ACC112 (cell line): Measurements from ENCODE around the gene POMT2.
"Not testable (repeated sequence)": the region's sequence is repeated elsewhere in the genome, so short reads cannot be mapped to it uniquely, and the experiment has no call there.

Experiments used
- H2AFZ ChIP-seq: fragments of 200-600 bp; sonication (generic); one replicate; pipeline ENCODE4 v1.6.0; 2017; ENCODE audit warnings: antibody characterized with exemption, low read length; ENCODE audit not compliant: unreplicated experiment
- H3K27ac ChIP-seq: fragments of 200-600 bp; sonication (generic); 2 replicates; pipeline ENCODE4 v1.5.1; 2014; ENCODE audit warnings: low read depth, mild to moderate bottlenecking, antibody characterized with exemption, low read length, moderate library complexity
- H3K27me3 ChIP-seq: fragments of 200-600 bp; sonication (generic); 2 replicates; pipeline ENCODE4 v1.6.1; 2014; ENCODE audit warnings: mild to moderate bottlenecking, antibody characterized with exemption, low read length, moderate library complexity, mixed read lengths; ENCODE audit not compliant: insufficient read depth
- H3K36me3 ChIP-seq: fragments of 200-600 bp; sonication (generic); 2 replicates; pipeline ENCODE4 v1.6.1; 2016; ENCODE audit warnings: mild to moderate bottlenecking, antibody characterized with exemption, low read length, moderate library complexity, mixed read lengths; ENCODE audit not compliant: insufficient read depth
- H3K4me1 ChIP-seq: fragments of 200-600 bp; sonication (generic); one replicate; pipeline ENCODE4 v1.6.1; 2016; ENCODE audit warnings: low read length, mixed read lengths; ENCODE audit not compliant: insufficient read depth, unreplicated experiment, control insufficient read depth
- H3K4me3 ChIP-seq: fragments of 200-600 bp; sonication (generic); 2 replicates; pipeline ENCODE4 v1.5.1; 2014; ENCODE audit warnings: mild to moderate bottlenecking, low read depth, low read length
- H3K79me2 ChIP-seq: fragments of 200-600 bp; sonication (generic); one replicate; pipeline ENCODE4 v1.6.0; 2016; ENCODE audit warnings: low read length; ENCODE audit not compliant: control insufficient read depth, unreplicated experiment, insufficient read depth

Gene POMT2

GRCh38 chr14:77324289-77324688 is 3.6 kb upstream of the POMT2 start:
- Histone ChIP-seq H2AFZ (no peak overlapping the region), H3K36me3 (no peaks in the 10 kb centered on the region), H3K4me1 (peaks cover 11% of the 10 kb centered on the region), H3K79me2 (peaks cover 4% of the 10 kb centered on the region), H3K4me3 (no peak overlapping the region), H3K27me3 (no peaks in the 10 kb centered on the region), H3K27ac (no peak overlapping the region)

- Histone ChIP-seq H3K79me2 (peaks cover 8% of the 10 kb centered on the region), H3K4me1 (peaks cover 14% of the 10 kb centered on the region), H3K27me3 (no peaks in the 10 kb centered on the region), H3K4me3 (no peak overlapping the region), H2AFZ (no peak overlapping the region), H3K27ac (no peak overlapping the region), H3K36me3 (no peaks in the 10 kb centered on the region)
Measured at GRCh38 chr14:77323571-77323970, 2.9 kb upstream of the POMT2 start.

- Histone ChIP-seq H3K4me3 (no peak overlapping the region), H3K4me1 (peaks cover 14% of the 10 kb centered on the region), H3K27ac (no peak overlapping the region), H3K79me2 (peaks cover 14% of the 10 kb centered on the region), H3K36me3 (no peaks in the 10 kb centered on the region), H2AFZ (no peak overlapping the region), H3K27me3 (no peaks in the 10 kb centered on the region)
Measured at GRCh38 chr14:77322951-77323350, 2.3 kb upstream of the POMT2 start.

GRCh38 chr14:77322250-77322902 is 1.7 kb upstream of the POMT2 start:
- H3K79me2 ChIP-seq: peaks cover 15% of the 10 kb centered on the region
- H3K4me3 ChIP-seq: peak overlapping the region; percentile 93
- peaks cover 14% of the 10 kb centered on the region for H3K4me1 ChIP-seq
- H3K27me3 ChIP-seq: no peaks in the 10 kb centered on the region
- no peaks in the 10 kb centered on the region for H3K36me3 ChIP-seq
- H3K27ac ChIP-seq: peak overlapping the region; percentile 82
- peak overlapping the region; percentile 98 for H2AFZ ChIP-seq

GRCh38 chr14:77319422-77319821 is 1.3 kb downstream of the POMT2 start:
- H3K27me3 ChIP-seq: no peaks in the 10 kb centered on the region
- H3K27ac ChIP-seq: no peak overlapping the region
- no peak overlapping the region for H2AFZ ChIP-seq
- H3K4me1 ChIP-seq: peaks cover 18% of the 10 kb centered on the region
- H3K36me3 ChIP-seq: no peaks in the 10 kb centered on the region
- peak overlapping the region; percentile 93 for H3K4me3 ChIP-seq
- peaks cover 23% of the 10 kb centered on the region for H3K79me2 ChIP-seq

- H2AFZ ChIP-seq, H3K36me3 ChIP-seq, H3K27ac ChIP-seq, H3K27me3 ChIP-seq, H3K4me3 ChIP-seq: not testable (repeated sequence)
- peaks cover 23% of the 10 kb centered on the region for H3K79me2 ChIP-seq
- peaks cover 24% of the 10 kb centered on the region for H3K4me1 ChIP-seq
Measured at GRCh38 chr14:77318756-77319155, 1.9 kb downstream of the POMT2 start.

- H3K79me2 ChIP-seq: peaks cover 23% of the 10 kb centered on the region
- no peaks in the 10 kb centered on the region for H3K27me3 ChIP-seq
- H3K4me1 ChIP-seq: peaks cover 25% of the 10 kb centered on the region
- no peaks in the 10 kb centered on the region for H3K36me3 ChIP-seq
- no peak overlapping the region for H2AFZ ChIP-seq
- H3K27ac ChIP-seq: no peak overlapping the region
- no peak overlapping the region for H3K4me3 ChIP-seq
Measured at GRCh38 chr14:77318006-77318553, 2.6 kb downstream of the POMT2 start.

- H3K36me3 ChIP-seq: no peaks in the 10 kb centered on the region
- no peak overlapping the region for H3K27ac ChIP-seq
- H3K4me1 ChIP-seq: peaks cover 20% of the 10 kb centered on the region
- H3K79me2 ChIP-seq: peaks cover 23% of the 10 kb centered on the region
- no peaks in the 10 kb centered on the region for H3K27me3 ChIP-seq
- H2AFZ ChIP-seq: no peak overlapping the region
- no peak overlapping the region for H3K4me3 ChIP-seq
Measured at GRCh38 chr14:77316872-77317301, 3.8 kb downstream of the POMT2 start.

GRCh38 chr14:77316195-77316505 is 4.5 kb downstream of the POMT2 start:
- no peak overlapping the region for H3K27ac ChIP-seq
- H3K4me1 ChIP-seq: peaks cover 20% of the 10 kb centered on the region
- H3K4me3 ChIP-seq: no peak overlapping the region
- H3K79me2 ChIP-seq: peaks cover 23% of the 10 kb centered on the region
- no peaks in the 10 kb centered on the region for H3K27me3 ChIP-seq
- no peaks in the 10 kb centered on the region for H3K36me3 ChIP-seq
- H2AFZ ChIP-seq: no peak overlapping the region

GRCh38 chr14:77314539-77315457 is 5.9 kb downstream of the POMT2 start:
- Histone ChIP-seq H3K27me3 (no peaks in the 10 kb centered on the region), H3K27ac (no peak overlapping the region), H3K4me1 (peaks cover 19% of the 10 kb centered on the region), H3K79me2 (peaks cover 23% of the 10 kb centered on the region), H2AFZ (no peak overlapping the region), H3K36me3 (no peaks in the 10 kb centered on the region), H3K4me3 (no peak overlapping the region)
